Peyer's patch (tissue), 4 donors: ENCODE measurements around the gene PSMB9.

Source experiments
- POLR2A ChIP-seq, 2 donors: fragments of 450-650 bp; IDR thresholded peaks; one replicate each; pipeline ENCODE4 v1.5.1; 2017; ENCODE audit warnings: antibody characterized with exemption in 2 of 2, mild to moderate bottlenecking in 2 of 2, moderate library complexity in 2 of 2
- TF ChIP-seq, protein P1 (sequence below), 6 experiments: fragments of 450-650 bp in 4 of 6; fragments of 200-600 bp in 2 of 6; sonication (generic) in 1 of 6; IDR thresholded peaks; one replicate each; pipeline ENCODE4 v1.5.1; 2017 to 2019; ENCODE audit warnings: antibody characterized with exemption in 6 of 6, mild to moderate bottlenecking in 3 of 6, moderate library complexity in 1 of 6

DNA sequence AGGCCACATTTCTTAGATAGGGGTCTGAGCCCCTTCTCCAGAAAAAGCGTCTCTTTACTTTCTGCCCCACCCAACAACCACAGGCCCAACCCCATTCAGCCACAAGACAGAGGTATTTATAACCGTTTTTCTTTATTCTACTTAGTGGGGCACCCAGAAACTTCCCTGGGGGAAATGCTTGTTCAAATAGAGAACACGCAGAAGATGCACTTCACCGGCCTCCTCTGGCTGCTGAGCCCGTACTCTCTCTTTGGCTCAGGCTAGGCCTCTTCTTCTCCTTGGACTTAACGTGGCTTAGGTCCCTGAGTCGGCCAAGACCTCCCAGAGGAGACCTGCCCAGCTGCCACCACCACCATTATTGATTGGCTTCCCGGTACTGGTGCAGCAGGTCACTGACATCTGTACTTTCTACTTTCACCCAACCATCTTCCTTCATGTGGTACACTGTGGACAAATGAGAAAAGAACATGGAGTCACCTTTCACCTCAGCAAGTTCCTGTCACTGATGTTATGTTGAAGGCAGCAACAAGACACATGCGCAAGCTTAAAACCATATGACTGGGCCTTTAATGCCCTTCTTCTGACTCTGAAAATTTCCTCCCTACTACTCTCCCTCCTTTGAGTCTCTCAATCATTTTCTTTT is 13.3 kb upstream of the PSMB9 start:
- TF ChIP-seq, protein P1, sequence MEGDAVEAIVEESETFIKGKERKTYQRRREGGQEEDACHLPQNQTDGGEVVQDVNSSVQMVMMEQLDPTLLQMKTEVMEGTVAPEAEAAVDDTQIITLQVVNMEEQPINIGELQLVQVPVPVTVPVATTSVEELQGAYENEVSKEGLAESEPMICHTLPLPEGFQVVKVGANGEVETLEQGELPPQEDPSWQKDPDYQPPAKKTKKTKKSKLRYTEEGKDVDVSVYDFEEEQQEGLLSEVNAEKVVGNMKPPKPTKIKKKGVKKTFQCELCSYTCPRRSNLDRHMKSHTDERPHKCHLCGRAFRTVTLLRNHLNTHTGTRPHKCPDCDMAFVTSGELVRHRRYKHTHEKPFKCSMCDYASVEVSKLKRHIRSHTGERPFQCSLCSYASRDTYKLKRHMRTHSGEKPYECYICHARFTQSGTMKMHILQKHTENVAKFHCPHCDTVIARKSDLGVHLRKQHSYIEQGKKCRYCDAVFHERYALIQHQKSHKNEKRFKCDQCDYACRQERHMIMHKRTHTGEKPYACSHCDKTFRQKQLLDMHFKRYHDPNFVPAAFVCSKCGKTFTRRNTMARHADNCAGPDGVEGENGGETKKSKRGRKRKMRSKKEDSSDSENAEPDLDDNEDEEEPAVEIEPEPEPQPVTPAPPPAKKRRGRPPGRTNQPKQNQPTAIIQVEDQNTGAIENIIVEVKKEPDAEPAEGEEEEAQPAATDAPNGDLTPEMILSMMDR (IDR thresholded peaks at IDR 0.05), result no peak
- TF ChIP-seq POLR2A (IDR thresholded peaks at IDR 0.05), result no peak
